Osteoblast (primary cell): ENCODE results near the gene NAV2. TPM values are rescaled to one million over a fixed set of nuclear protein-coding genes. Genes with fewer than 3 reads are reported as not detected.

Source experiments
- DNase-seq: peaks from one replicate; pipeline ENCODE4 v3.0.0; 2011; ENCODE audit warnings: low spot score, mixed read lengths; ENCODE audit not compliant: insufficient read length; ENCODE audit errors: missing footprints
- H2AFZ ChIP-seq: 2 replicates; pipeline ENCODE4 v1.6.0; 2011; ENCODE audit warnings: mild to moderate bottlenecking, low read length
- H3K27ac ChIP-seq: 2 replicates; pipeline ENCODE4 v1.5.1; 2011; ENCODE audit warnings: mild to moderate bottlenecking, low read depth, low read length, moderate library complexity
- H3K27me3 ChIP-seq: 2 replicates; pipeline ENCODE4 v1.6.0; 2012; ENCODE audit warnings: mild to moderate bottlenecking, control low read depth, inconsistent platforms, low read length, moderate library complexity; ENCODE audit not compliant: insufficient read depth
- H3K36me3 ChIP-seq: 2 replicates; pipeline ENCODE4 v1.5.1; 2011; ENCODE audit warnings: mild to moderate bottlenecking, low read length, control low read depth, moderate library complexity; ENCODE audit not compliant: insufficient read depth
- H3K4me1 ChIP-seq: 2 replicates; pipeline ENCODE4 v1.5.1; 2011; ENCODE audit warnings: mild to moderate bottlenecking, low read length, control low read depth, moderate library complexity; ENCODE audit not compliant: insufficient read depth
- H3K4me2 ChIP-seq: 2 replicates; pipeline ENCODE4 v1.6.0; 2011; ENCODE audit warnings: mild to moderate bottlenecking, low read length; ENCODE audit not compliant: insufficient read depth
- H3K4me3 ChIP-seq: fragments of 200-600 bp; sonication (generic); 3 replicates; pipeline ENCODE4 v1.5.1; 2012; ENCODE audit warnings: mild to moderate bottlenecking, low read length, inconsistent platforms; ENCODE audit not compliant: insufficient read depth
- H3K79me2 ChIP-seq: 2 replicates; pipeline ENCODE4 v1.6.0; 2012; ENCODE audit warnings: mild to moderate bottlenecking, low read length, control low read depth, inconsistent platforms; ENCODE audit not compliant: insufficient read depth
- H3K9me3 ChIP-seq: 2 replicates; pipeline ENCODE4 v1.5.1; 2011; ENCODE audit warnings: low read depth, low read length, control low read depth
- H4K20me1 ChIP-seq: 2 replicates; pipeline ENCODE4 v1.6.0; 2012; ENCODE audit warnings: mild to moderate bottlenecking, low read length, control low read depth; ENCODE audit not compliant: insufficient read depth
- total RNA-seq: library from RNA; depleted of rRNA; stranded (reverse); fragments of >200 nt; gene quantifications from 2 replicates; pipeline ENCODE4 v1.2.3, GENCODE V29; 2012
- TF ChIP-seq, protein P1 (sequence below): IDR thresholded peaks from 2 replicates; pipeline ENCODE4 v1.5.1; 2011; ENCODE audit warnings: mild to moderate bottlenecking, low read depth, low read length, moderate library complexity; ENCODE audit errors: extremely low read depth

The NAV2 gene
- total RNA-seq, 1 donor: 8.7 TPM

DNA sequence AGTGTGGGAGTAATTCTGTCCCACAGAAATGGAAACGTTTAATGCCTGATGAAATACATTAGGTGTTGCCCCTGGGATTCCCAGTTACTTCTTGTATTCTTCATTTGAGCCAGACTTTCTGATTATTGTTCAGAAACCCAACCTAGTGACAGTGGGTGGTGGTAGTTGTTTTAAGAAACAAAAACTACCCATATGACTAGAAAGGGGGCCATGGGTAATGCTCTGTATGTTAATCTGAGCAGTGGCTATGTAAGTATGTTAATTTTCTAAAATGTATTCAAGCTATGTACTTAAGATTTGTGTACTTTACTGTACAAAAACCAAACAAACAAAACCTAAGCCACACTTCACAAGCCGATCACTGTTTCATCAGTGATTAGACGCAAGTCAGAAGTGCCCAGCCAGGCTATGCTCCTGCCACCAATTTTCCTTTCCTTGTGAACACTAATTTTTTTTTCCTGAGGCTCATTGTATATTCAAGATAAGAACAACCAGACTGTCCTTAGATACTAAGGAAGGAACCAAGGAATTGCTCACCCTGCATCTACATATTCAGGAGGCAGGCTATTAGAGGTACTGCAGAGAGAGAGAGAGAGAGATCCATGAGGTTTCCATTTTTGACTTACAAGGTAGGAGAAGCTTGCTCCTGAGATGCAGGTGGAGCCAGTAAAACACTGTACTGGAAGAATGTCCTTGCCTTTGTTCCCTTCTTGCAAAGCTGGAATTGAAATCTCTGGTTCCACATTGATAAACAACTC is 324.9 kb downstream of the NAV2 start:
- Histone ChIP-seq H4K20me1 (no peaks in the 10 kb centered on the region), H3K27ac (no peak overlapping the region), H3K36me3 (peaks cover 19% of the 10 kb centered on the region), H3K27me3 (no peaks in the 10 kb centered on the region), H3K9me3 (no peaks in the 10 kb centered on the region), H3K4me1 (peaks cover 22% of the 10 kb centered on the region), H3K4me2 (no peak overlapping the region), H3K4me3 (no peak overlapping the region), H3K79me2 (peaks cover 20% of the 10 kb centered on the region), H2AFZ (no peak overlapping the region)
- DNase-seq: no peak
- TF ChIP-seq, protein P1, sequence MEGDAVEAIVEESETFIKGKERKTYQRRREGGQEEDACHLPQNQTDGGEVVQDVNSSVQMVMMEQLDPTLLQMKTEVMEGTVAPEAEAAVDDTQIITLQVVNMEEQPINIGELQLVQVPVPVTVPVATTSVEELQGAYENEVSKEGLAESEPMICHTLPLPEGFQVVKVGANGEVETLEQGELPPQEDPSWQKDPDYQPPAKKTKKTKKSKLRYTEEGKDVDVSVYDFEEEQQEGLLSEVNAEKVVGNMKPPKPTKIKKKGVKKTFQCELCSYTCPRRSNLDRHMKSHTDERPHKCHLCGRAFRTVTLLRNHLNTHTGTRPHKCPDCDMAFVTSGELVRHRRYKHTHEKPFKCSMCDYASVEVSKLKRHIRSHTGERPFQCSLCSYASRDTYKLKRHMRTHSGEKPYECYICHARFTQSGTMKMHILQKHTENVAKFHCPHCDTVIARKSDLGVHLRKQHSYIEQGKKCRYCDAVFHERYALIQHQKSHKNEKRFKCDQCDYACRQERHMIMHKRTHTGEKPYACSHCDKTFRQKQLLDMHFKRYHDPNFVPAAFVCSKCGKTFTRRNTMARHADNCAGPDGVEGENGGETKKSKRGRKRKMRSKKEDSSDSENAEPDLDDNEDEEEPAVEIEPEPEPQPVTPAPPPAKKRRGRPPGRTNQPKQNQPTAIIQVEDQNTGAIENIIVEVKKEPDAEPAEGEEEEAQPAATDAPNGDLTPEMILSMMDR: no peak

DNA sequence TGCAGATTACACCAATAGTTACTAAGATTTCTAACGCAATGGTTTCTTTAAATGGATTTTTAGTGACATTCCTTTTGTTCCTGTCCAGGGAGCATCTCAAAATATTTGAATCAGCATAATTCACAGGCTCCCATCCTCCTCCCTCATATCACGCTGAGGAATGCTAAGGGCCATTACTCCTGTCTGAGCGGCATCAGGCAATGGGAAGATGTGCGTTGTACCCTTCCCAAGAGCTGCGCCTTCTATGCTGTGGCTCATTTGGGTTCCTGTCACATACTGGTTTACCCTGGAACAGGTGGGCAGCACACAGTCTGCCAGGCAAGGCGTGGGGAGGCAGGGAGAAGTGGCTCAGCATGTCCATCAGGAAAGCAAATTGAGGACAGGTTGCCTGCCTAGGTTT is 325.8 kb downstream of the NAV2 start:
- peaks cover 22% of the 10 kb centered on the region for H3K4me1 ChIP-seq

DNA sequence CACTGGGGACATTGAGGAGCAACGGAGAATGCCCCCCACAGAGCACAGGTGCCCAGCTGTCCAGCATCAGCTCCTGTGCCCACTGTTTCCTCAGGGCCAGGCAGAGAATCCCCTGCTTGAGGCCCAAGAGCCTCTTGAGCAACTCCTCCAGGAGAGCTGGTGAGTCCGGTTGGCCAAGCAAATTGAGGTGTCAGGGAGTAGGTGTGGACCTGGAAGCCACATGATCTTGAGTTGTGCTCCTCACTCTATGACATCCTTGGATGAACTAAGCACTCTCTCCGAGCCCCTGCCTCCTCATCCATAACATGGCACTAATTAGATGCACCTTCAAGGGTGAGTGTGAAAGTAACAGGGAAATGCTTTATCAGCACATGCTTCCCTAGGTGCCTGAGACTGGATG is 326.3 kb downstream of the NAV2 start:
- H4K20me1 ChIP-seq: no peaks in the 10 kb centered on the region
- DNase-seq: no peak
- H3K4me3 ChIP-seq: no peak overlapping the region
- H3K4me1 ChIP-seq: peaks cover 22% of the 10 kb centered on the region
- H3K4me2 ChIP-seq: no peak overlapping the region
- peaks cover 22% of the 10 kb centered on the region for H3K36me3 ChIP-seq
- no peaks in the 10 kb centered on the region for H3K9me3 ChIP-seq
- no peak overlapping the region for H3K27ac ChIP-seq
- TF ChIP-seq, protein P1: no peak
- H3K27me3 ChIP-seq: no peaks in the 10 kb centered on the region
- H3K79me2 ChIP-seq: peaks cover 6% of the 10 kb centered on the region
- H2AFZ ChIP-seq: no peak overlapping the region

More for the DNA sequence above, 325.8 kb downstream of the NAV2 start:
- Histone ChIP-seq H3K4me2 (no peak overlapping the region), H2AFZ (no peak overlapping the region), H3K36me3 (peaks cover 19% of the 10 kb centered on the region), H3K79me2 (peaks cover 12% of the 10 kb centered on the region), H3K4me3 (no peak overlapping the region), H3K9me3 (no peaks in the 10 kb centered on the region), H3K27ac (no peak overlapping the region), H3K27me3 (no peaks in the 10 kb centered on the region), H4K20me1 (no peaks in the 10 kb centered on the region)
- TF ChIP-seq, protein P1: no peak
- DNase-seq: no peak

DNA sequence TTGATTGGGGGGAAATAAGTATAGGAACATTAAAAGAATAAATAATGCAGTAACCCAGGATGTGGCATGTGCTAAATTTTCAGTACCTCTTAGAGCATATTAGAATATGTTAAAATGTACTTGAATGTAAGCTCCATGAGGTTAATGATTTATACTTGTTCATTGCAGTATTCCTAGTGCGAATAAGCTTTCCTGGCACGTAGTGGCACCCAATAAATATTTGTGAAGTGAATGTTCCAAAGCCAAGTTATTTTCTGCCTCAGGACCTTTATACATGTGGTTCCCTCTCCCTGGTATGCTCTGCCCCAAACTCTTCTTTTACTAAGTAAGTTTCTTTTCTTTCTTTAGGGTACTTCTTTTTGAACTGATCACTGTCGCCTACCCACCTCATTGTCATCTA is 328.9 kb downstream of the NAV2 start:
- no peak for DNase-seq
- TF ChIP-seq, protein P1: no peak
- Histone ChIP-seq H3K79me2 (no peaks in the 10 kb centered on the region), H3K27ac (no peak overlapping the region), H3K9me3 (no peaks in the 10 kb centered on the region), H3K27me3 (no peaks in the 10 kb centered on the region), H3K4me1 (peaks cover 8% of the 10 kb centered on the region), H2AFZ (no peak overlapping the region), H3K4me2 (no peak overlapping the region), H3K4me3 (no peak overlapping the region), H3K36me3 (peaks cover 39% of the 10 kb centered on the region), H4K20me1 (no peaks in the 10 kb centered on the region)
